Naive thymus-derived CD4-positive, alpha-beta T cell (primary cell): ENCODE data around the gene CHST6. TPM values are rescaled to one million over a fixed set of nuclear protein-coding genes. Genes with fewer than 3 reads are reported as not detected.
"Not testable (repeated sequence)": the region's sequence is repeated elsewhere in the genome, so short reads cannot be mapped to it uniquely, and the experiment has no call there.

Experiments
- ATAC-seq: fragments of 150-1000 bp; cut with Tn5 transposase; 2 replicates; pipeline ENCODE4 v1.10.0; 2021; ENCODE audit warnings: mild to moderate bottlenecking, moderate library complexity
- CTCF ChIA-PET: fragments of 350-600 bp; sonication (Branson Sonifier 250); formaldehyde crosslinking; loops from one replicate; lab custom pipeline; 2021; ENCODE audit warnings: antibody characterized with exemption; lab: Charles Lee
- POLR2A ChIA-PET: fragments of 350-600 bp; sonication (Branson Sonifier 250); formaldehyde crosslinking; loops from one replicate; lab custom pipeline; 2021; ENCODE audit warnings: antibody characterized with exemption, inconsistent platforms; lab: Charles Lee
- DNase-seq, 9 donors: peaks; one replicate each; pipeline versions ENCODE4 v3.0.0 to v3.0.0-alpha.2; 2020 to 2022; ENCODE audit warnings: mixed read lengths in 1 of 9
- H3K27ac ChIP-seq: one replicate; pipeline ENCODE4 v1.7.0; 2013; ENCODE audit warnings: mild to moderate bottlenecking, low read depth, low read length, moderate library complexity
- H3K27me3 ChIP-seq, 2 donors: one replicate each; pipeline ENCODE4 v1.7.0; 2013; ENCODE audit warnings: low read length in 2 of 2, mild to moderate bottlenecking in 2 of 2, moderate library complexity in 2 of 2; ENCODE audit not compliant: control insufficient read depth in 2 of 2, insufficient read depth in 2 of 2
- H3K36me3 ChIP-seq, 3 experiments: 1 replicate in 2 of 3; 2 replicates in 1 of 3; pipeline ENCODE4 v1.7.0; 2013; ENCODE audit warnings: low read length in 3 of 3, mild to moderate bottlenecking in 3 of 3, moderate library complexity in 1 of 3; ENCODE audit not compliant: insufficient read depth in 3 of 3, control insufficient read depth in 2 of 3
- H3K4me1 ChIP-seq, 2 donors: one replicate each; pipeline ENCODE4 v1.7.0; 2013; ENCODE audit warnings: low read length in 2 of 2, mild to moderate bottlenecking in 2 of 2, moderate library complexity in 1 of 2; ENCODE audit not compliant: control insufficient read depth in 2 of 2, insufficient read depth in 2 of 2
- H3K4me3 ChIP-seq: 2 replicates; pipeline ENCODE4 v1.7.0; 2013; ENCODE audit warnings: mild to moderate bottlenecking, low read length
- H3K9me3 ChIP-seq, 3 experiments: 1 replicate in 2 of 3; 2 replicates in 1 of 3; pipeline ENCODE4 v1.7.0; 2013; ENCODE audit warnings: low read length in 3 of 3; ENCODE audit not compliant: control insufficient read depth in 2 of 3
- H3K27ac Mint-ChIP-seq, 9 donors: one replicate each; pipeline ENCODE4 v1.8.0; 2020 to 2022; ENCODE audit warnings: mixed read lengths in 9 of 9, mild to moderate bottlenecking in 8 of 9, moderate library complexity in 5 of 9, inconsistent platforms in 2 of 9
- H3K27me3 Mint-ChIP-seq, 5 donors: one replicate each; pipeline ENCODE4 v1.8.0; 2021 to 2022; ENCODE audit warnings: mixed read lengths in 5 of 5, mild to moderate bottlenecking in 1 of 5
- H3K36me3 Mint-ChIP-seq, 5 donors: one replicate each; pipeline ENCODE4 v1.8.0; 2020 to 2022; ENCODE audit warnings: mixed read lengths in 5 of 5, mild to moderate bottlenecking in 3 of 5, inconsistent platforms in 1 of 5
- H3K4me1 Mint-ChIP-seq, 7 donors: one replicate each; pipeline ENCODE4 v1.8.0; 2020 to 2022; ENCODE audit warnings: mixed read lengths in 7 of 7, mild to moderate bottlenecking in 3 of 7, inconsistent platforms in 1 of 7
- H3K4me3 Mint-ChIP-seq, 10 donors: one replicate each; pipeline ENCODE4 v1.8.0; 2020 to 2022; ENCODE audit warnings: mild to moderate bottlenecking in 10 of 10, mixed read lengths in 10 of 10, moderate library complexity in 6 of 10, inconsistent platforms in 2 of 10
- H3K9me3 Mint-ChIP-seq, 11 donors: one replicate each; pipeline ENCODE4 v1.8.0; 2020 to 2022; ENCODE audit warnings: mixed read lengths in 11 of 11, mild to moderate bottlenecking in 4 of 11, inconsistent platforms in 1 of 11, moderate library complexity in 1 of 11
- intact Hi-C, 2 donors: fragments of 100-400 bp; cut with micrococcal nuclease; formaldehyde crosslinking; loops; one replicate each; pipeline ENCODE4 v1.15.1; 2023
- polyA plus RNA-seq, 2 donors: library from polyadenylated mRNA; unstranded; fragments of 300-500 nt; fragmentation: Illumina TruSeq; gene quantifications; one replicate each; pipeline ENCODE4 v1.2.3, GENCODE V29; 2021
- total RNA-seq, 6 experiments: library from RNA in 5 of 6; stranded (reverse) in 5 of 6; gene quantifications; 1 replicate in 5 of 6; 2 replicates in 1 of 6; pipeline ENCODE4 v1.2.3 and lab custom pipeline; 2021 to 2026

Gene CHST6
- total and polyA plus RNA-seq, 7 experiments from 2014 or later = 0.05 to 0.14 (median 0.11) TPM; not detected in 4

DNA sequence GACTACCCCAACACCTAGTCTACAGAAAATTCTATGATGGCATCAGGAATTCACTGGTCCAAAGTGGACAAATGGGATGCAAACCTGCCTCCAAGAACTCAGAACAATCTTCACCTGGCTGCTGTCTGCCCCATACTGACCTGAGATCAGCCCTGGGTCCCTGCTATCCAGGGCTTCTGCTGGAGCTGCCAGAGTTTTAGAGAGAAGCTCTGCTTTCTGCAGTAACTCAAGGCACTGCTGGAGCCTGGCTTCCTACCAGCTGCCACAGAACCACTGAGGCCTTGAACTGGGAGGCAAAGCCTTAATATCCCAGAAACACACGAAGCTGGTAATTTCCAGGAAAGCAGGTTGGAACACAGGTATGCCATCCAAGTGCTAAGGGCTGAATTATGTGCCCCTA is 38.3 kb downstream of the CHST6 start:
- Histone ChIP-seq H3K4me3 (no peak overlapping the region), H3K27me3 (no peaks in the 10 kb centered on the region), H3K27ac (no peak overlapping the region), H3K9me3 (no peaks in the 10 kb centered on the region), H3K4me1 (peaks cover 11 to 18% of the 10 kb centered on the region in 2 donors), H3K36me3 (no peaks in the 10 kb centered on the region)
- DNase-seq (no peak), ATAC-seq (no peak)
- Mint-ChIP-seq H3K36me3 (peaks cover 0 to 7% (median 4%) of the 10 kb centered on the region in 5 donors), H3K4me1 (peaks cover 33 to 86% (median 73%) of the 10 kb centered on the region in 7 donors), H3K4me3 (no peak overlapping the region), H3K9me3 (no peaks in the 10 kb centered on the region), H3K27me3 (no peaks in the 10 kb centered on the region), H3K27ac (peak overlapping the region in 1 of 9 donors; percentile 24)
- ChIA-PET POLR2A (interaction anchor here (0.9 kb wide), 1 partner anchor 23 kb away, joined by 5 read pairs; the partner anchor contains the start of gene CFDP1), CTCF (interaction anchor here (1.4 kb wide), 1 partner anchor 8 kb away, joined by 6 read pairs; no protein-coding TSS in a partner anchor)
- intact Hi-C loops = no loop called here

DNA sequence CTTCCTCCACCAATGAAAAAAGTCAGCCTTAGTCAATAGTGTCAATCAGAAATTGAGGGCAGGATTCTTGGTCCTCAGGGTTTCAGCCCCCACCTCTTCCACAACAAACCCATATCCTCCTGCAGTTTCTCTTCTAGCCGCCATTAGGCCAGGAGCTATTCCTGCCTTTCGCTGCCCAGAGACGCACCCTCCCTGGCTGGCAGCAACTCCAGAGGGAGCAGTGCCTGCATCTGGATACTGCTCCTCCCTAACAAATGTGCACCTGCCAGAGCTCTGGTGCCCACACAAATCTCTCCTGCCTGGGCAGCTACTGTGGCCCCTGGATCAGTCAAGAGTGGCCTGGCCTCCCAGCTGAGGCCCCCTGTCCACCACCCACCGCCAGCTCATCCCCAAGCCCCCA is 38.8 kb downstream of the CHST6 start:
- POLR2A ChIA-PET = interaction anchor here (0.9 kb wide), 1 partner anchor 23 kb away, joined by 5 read pairs; the partner anchor contains the start of gene CFDP1
- DNase-seq, H3K4me3 Mint-ChIP-seq, H3K36me3 ChIP-seq, intact Hi-C loops, H3K27ac ChIP-seq, H3K36me3 Mint-ChIP-seq, H3K27me3 ChIP-seq, H3K27me3 Mint-ChIP-seq, H3K9me3 Mint-ChIP-seq, H3K4me3 ChIP-seq, H3K9me3 ChIP-seq: not testable (repeated sequence)
- H3K4me1 Mint-ChIP-seq = peaks cover 28 to 81% (median 68%) of the 10 kb centered on the region in 7 donors
- ATAC-seq = peak; percentile 8
- CTCF ChIA-PET = interaction anchor here (1.3 to 1.4 kb wide), 2 partner anchors 9 to 54 kb away, joined by 3 to 6 read pairs; no protein-coding TSS in a partner anchor
- peaks cover 7 to 13% of the 10 kb centered on the region in 2 donors for H3K4me1 ChIP-seq
- peak overlapping the region in 4 of 9 donors; percentile 22 to 53 (median 28) for H3K27ac Mint-ChIP-seq

- no peak for DNase-seq
- POLR2A ChIA-PET = no interaction called here
- intact Hi-C loops = no loop called here
These were observed 39.6 kb downstream of the CHST6 start for GRCh38 chr16:75455677-75456076.

DNA sequence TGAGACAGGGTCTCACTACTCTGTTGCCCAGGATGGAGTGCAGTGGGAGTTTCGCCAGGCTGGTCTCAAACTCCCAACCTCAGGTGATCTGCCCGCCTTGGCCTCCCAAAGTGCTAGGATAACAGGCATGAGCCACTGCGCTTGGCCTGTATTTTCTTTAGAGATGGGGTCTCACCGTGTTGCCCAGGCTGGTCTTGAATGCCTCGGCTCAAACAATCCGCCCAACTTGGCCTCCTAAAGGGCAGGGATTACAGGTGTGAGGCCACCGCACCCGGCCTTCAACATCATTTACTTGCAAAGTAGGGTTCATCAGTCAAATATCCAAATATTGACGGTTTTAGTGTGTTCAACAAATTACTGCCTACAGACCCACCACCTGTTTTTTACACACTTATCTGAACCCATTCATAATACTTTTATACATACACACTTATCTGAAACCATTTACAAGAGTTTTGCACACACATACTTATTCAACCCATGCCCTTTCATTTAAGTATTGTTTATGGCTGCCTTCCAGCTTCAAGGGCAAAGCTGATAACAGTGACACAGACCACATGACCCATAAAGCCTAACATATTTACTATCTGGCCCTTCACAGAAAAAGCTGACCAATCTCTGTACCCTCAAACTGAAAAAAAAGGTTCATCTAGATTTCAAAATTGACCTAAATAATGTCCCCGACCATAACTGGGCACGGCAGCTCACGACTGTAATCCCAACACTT is 42.6 kb downstream of the CHST6 start:
- Histone ChIP-seq H3K27me3 (no peaks in the 10 kb centered on the region), H3K36me3 (peaks cover 0 to 26% (median 0%) of the 10 kb centered on the region in 3 experiments), H3K9me3 (no peaks in the 10 kb centered on the region), H3K4me3 (no peak overlapping the region), H3K27ac (no peak overlapping the region), H3K4me1 (no peaks in the 10 kb centered on the region)
- ATAC-seq = no peak
- Mint-ChIP-seq H3K27me3 (no peaks in the 10 kb centered on the region), H3K4me1 (peaks cover 13 to 46% (median 39%) of the 10 kb centered on the region in 7 donors), H3K36me3 (peaks cover 0 to 13% (median 8%) of the 10 kb centered on the region in 5 donors), H3K4me3 (no peak overlapping the region), H3K27ac (peak overlapping the region in 1 of 9 donors; percentile 64), H3K9me3 (no peaks in the 10 kb centered on the region)
- CTCF ChIA-PET = no interaction called here
- DNase-seq = no peak
- intact Hi-C loops = no loop called here
- POLR2A ChIA-PET = interaction anchor here (1.1 kb wide), 1 partner anchor 18 kb away, joined by 3 read pairs; no protein-coding TSS in a partner anchor

More at GRCh38 chr16:75455677-75456076, 39.6 kb downstream of the CHST6 start:
- Mint-ChIP-seq H3K4me3 (peak overlapping the region in 2 of 10 donors; percentile 15 to 17), H3K27ac (no peak overlapping the region), H3K9me3 (no peaks in the 10 kb centered on the region), H3K4me1 (peaks cover 27 to 76% (median 61%) of the 10 kb centered on the region in 7 donors), H3K27me3 (no peaks in the 10 kb centered on the region), H3K36me3 (peaks cover 4 to 15% (median 7%) of the 10 kb centered on the region in 5 donors)
- Histone ChIP-seq H3K27ac (no peak overlapping the region), H3K4me3 (no peak overlapping the region), H3K9me3 (no peaks in the 10 kb centered on the region), H3K36me3 (peaks cover 0 to 11% (median 0%) of the 10 kb centered on the region in 3 experiments), H3K4me1 (peaks cover 0 to 5% of the 10 kb centered on the region in 2 donors), H3K27me3 (no peaks in the 10 kb centered on the region)
- CTCF ChIA-PET = interaction anchor here (1.3 to 1.4 kb wide), 2 partner anchors 9 to 53 kb away, joined by 3 to 6 read pairs; no protein-coding TSS in a partner anchor
- no peak for ATAC-seq

DNA sequence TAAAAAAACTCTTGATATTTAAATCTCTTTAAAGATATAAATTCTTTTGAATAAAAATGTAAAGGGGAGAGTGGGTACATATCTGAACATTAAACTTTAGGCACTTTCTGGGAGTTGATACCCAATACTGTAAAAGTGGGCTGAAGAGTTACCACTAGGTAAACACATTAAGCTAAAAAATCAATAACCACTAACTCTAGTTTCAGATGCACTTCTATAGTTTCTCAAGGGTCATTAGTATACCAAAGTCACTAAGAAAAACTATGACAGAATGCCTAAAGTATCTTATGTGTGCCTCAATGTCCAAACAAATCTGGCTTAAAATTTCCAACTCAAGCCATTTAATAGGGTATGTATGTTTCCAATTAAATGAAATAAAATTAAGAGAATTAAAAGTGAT is 48.8 kb downstream of the CHST6 start:
- Mint-ChIP-seq H3K36me3 (peaks cover 0 to 10% (median 6%) of the 10 kb centered on the region in 5 donors), H3K4me3 (no peak overlapping the region), H3K4me1 (peaks cover 0 to 4% (median 3%) of the 10 kb centered on the region in 7 donors), H3K27ac (no peak overlapping the region), H3K27me3 (no peaks in the 10 kb centered on the region), H3K9me3 (no peaks in the 10 kb centered on the region)
- POLR2A ChIA-PET = interaction anchor here (1.0 kb wide), 1 partner anchor 12 kb away, joined by 3 read pairs; no protein-coding TSS in a partner anchor
- H3K4me1 ChIP-seq = no peaks in the 10 kb centered on the region
- CTCF ChIA-PET = no interaction called here
- H3K9me3 ChIP-seq = no peaks in the 10 kb centered on the region
- no peaks in the 10 kb centered on the region for H3K27me3 ChIP-seq
- ATAC-seq = no peak
- peaks cover 0 to 30% (median 4%) of the 10 kb centered on the region in 3 experiments for H3K36me3 ChIP-seq
- DNase-seq = no peak
- H3K27ac ChIP-seq = no peak overlapping the region
- H3K4me3 ChIP-seq = no peak overlapping the region
- intact Hi-C loops = no loop called here

- Histone ChIP-seq H3K4me3 (no peak overlapping the region), H3K9me3 (no peaks in the 10 kb centered on the region), H3K36me3 (peaks cover 0 to 19% (median 4%) of the 10 kb centered on the region in 3 experiments), H3K27ac (no peak overlapping the region), H3K27me3 (no peaks in the 10 kb centered on the region), H3K4me1 (no peaks in the 10 kb centered on the region)
- Mint-ChIP-seq H3K4me3 (no peak overlapping the region), H3K36me3 (peaks cover 0 to 7% (median 5%) of the 10 kb centered on the region in 5 donors), H3K4me1 (peaks cover 0 to 3% (median 0%) of the 10 kb centered on the region in 7 donors), H3K27me3 (no peaks in the 10 kb centered on the region), H3K27ac (no peak overlapping the region), H3K9me3 (no peaks in the 10 kb centered on the region)
- POLR2A ChIA-PET = interaction anchor here (1.1 kb wide), 1 partner anchor 12 kb away, joined by 5 read pairs; the partner anchor contains the start of gene CFDP1
- CTCF ChIA-PET = interaction anchor here (0.6 to 1.3 kb wide), 2 partner anchors 14 to 246 kb away, joined by 3 to 5 read pairs; no protein-coding TSS in a partner anchor
- DNase-seq (no peak), ATAC-seq (no peak)
- intact Hi-C loops = no loop called here
These were observed 49.9 kb downstream of the CHST6 start for GRCh38 chr16:75445298-75445697.
